Erythroblast (primary cell): ENCODE results near the gene CDCA3.

Experiments used
- GATA1 ChIP-seq: IDR thresholded peaks from 2 replicates; pipeline ENCODE4 v1.6.1; 2011; ENCODE audit warnings: low read depth, mild to moderate bottlenecking, control low read depth, low read length, moderate library complexity
- POLR2A ChIP-seq: IDR thresholded peaks from 2 replicates; pipeline ENCODE4 v1.6.1; 2011; ENCODE audit warnings: mild to moderate bottlenecking, low read length

GRCh38 chr12:6850796-6851152 lies 312 bp downstream of the CDCA3 start:
- TF ChIP-seq POLR2A (no peak), GATA1 (no peak)
